GM12878 (cell line): Measurements from ENCODE around the gene ECPAS. TPM values are rescaled to one million over a fixed set of nuclear protein-coding genes. Genes with fewer than 3 reads are reported as not detected.
A peak's percentile ranks its signal among the peaks of the same experiment; 100 is the strongest.

Experiments
- ATAC-seq: fragments of 200-7000 bp; cut with Tn5 transposase; 3 replicates; pipeline ENCODE4 v1.9.1; 2020; ENCODE audit warnings: mild to moderate bottlenecking, moderate library complexity
- BruUV-seq: library from RNA; stranded (reverse); fragments of 400-500 nt; replicated peaks from 2 replicates; lab custom pipeline; 2021; lab: Mats Ljungman, UMichigan
- CTCF ChIA-PET: fragments of 300-600 bp; sonication (Branson Sonifier 250); formaldehyde crosslinking; extraction: SDS; loops from one replicate; lab custom pipeline; 2021; ENCODE audit warnings: inconsistent platforms; lab: Yijun Ruan, JAX
- POLR2A ChIA-PET: fragments of 350-600 bp; formaldehyde crosslinking; extraction: SDS; loops from one replicate; lab custom pipeline; 2021; ENCODE audit warnings: inconsistent platforms; lab: Charles Lee
- RAD21 ChIA-PET: fragments of 300-600 bp; sonication (Branson Sonifier 250); formaldehyde crosslinking; loops from one replicate; lab custom pipeline; 2023; ENCODE audit warnings: antibody characterized with exemption; ENCODE audit not compliant: unreplicated experiment; lab: Charles Lee
- SMC1A ChIA-PET: fragments of 300-600 bp; sonication (Branson Sonifier 250); formaldehyde crosslinking; loops from one replicate; lab custom pipeline; 2023; ENCODE audit not compliant: unreplicated experiment, uncharacterized antibody; lab: Charles Lee
- DNase-seq: peaks from one replicate; pipeline ENCODE4 v3.0.0-alpha.2; 2011; ENCODE audit warnings: low read depth, low spot score
- FAIRE-seq: peaks from 3 replicates; lab custom pipeline; 2011; peaks lifted over from hg19 to GRCh38; lab: Jason Lieb, UNC
- H2AFZ ChIP-seq: 2 replicates; pipeline ENCODE4 v1.6.0; 2011; ENCODE audit warnings: low read depth, low read length, control low read depth; ENCODE audit not compliant: control insufficient read depth
- H3K27ac ChIP-seq: 2 replicates; pipeline ENCODE4 v1.5.1; 2011; ENCODE audit warnings: control low read depth; ENCODE audit not compliant: control insufficient read depth, insufficient read depth
- H3K27me3 ChIP-seq, 2 experiments: replicated peaks in 1 of 2; 2 replicates each; pipeline versions ENCODE4 v1.6.0 to v1.6.1; 2011; ENCODE audit warnings: low read length in 1 of 2; ENCODE audit not compliant: control insufficient read depth in 2 of 2, insufficient read depth in 2 of 2
- H3K36me3 ChIP-seq, 2 experiments: 2 replicates each; pipeline ENCODE4 v1.5.1; 2011; ENCODE audit warnings: low read length in 1 of 2; ENCODE audit not compliant: control insufficient read depth in 2 of 2, insufficient read depth in 2 of 2
- H3K4me1 ChIP-seq: 2 replicates; pipeline ENCODE4 v1.6.1; 2011; ENCODE audit warnings: mild to moderate bottlenecking, low read length, moderate library complexity, mixed read lengths; ENCODE audit not compliant: control insufficient read depth, insufficient read depth
- H3K4me2 ChIP-seq: 2 replicates; pipeline ENCODE4 v1.6.0; 2011; ENCODE audit warnings: control low read depth; ENCODE audit not compliant: control insufficient read depth, insufficient read depth
- H3K4me3 ChIP-seq: fragments of 200-600 bp; sonication (generic); 2 replicates; pipeline ENCODE4 v1.5.1; 2016
- H3K79me2 ChIP-seq: 2 replicates; pipeline ENCODE4 v1.6.0; 2011; ENCODE audit warnings: low read length; ENCODE audit not compliant: control insufficient read depth, insufficient read depth
- H3K9ac ChIP-seq: 2 replicates; pipeline ENCODE4 v1.8.0; 2011; ENCODE audit warnings: low read length, control low read depth, mixed read lengths; ENCODE audit not compliant: control insufficient read depth, insufficient read depth
- H3K9me3 ChIP-seq: replicated peaks from 3 replicates; pipeline ENCODE4 v1.5.1; 2011; ENCODE audit warnings: mild to moderate bottlenecking, low read length; ENCODE audit not compliant: control insufficient read depth, insufficient read depth
- H4K20me1 ChIP-seq: 2 replicates; pipeline ENCODE4 v1.6.0; 2011; ENCODE audit not compliant: control insufficient read depth, insufficient read depth
- ASH2L ChIP-seq: fragments of 300-600, 200-600 bp; sonication (generic); IDR thresholded peaks from 2 replicates; pipeline ENCODE4 v1.6.1; 2017; ENCODE audit warnings: low read depth, mild to moderate bottlenecking, borderline replicate concordance
- CBFB ChIP-seq: IDR thresholded peaks from 2 replicates; pipeline ENCODE4 v1.6.1; 2016; ENCODE audit warnings: antibody characterized with exemption, low read depth
- CBX5 ChIP-seq: sonication (generic); IDR thresholded peaks from 2 replicates; pipeline ENCODE4 v1.6.1; 2016; ENCODE audit warnings: low read depth, moderate library complexity, mild to moderate bottlenecking, inconsistent platforms
- ETV6 ChIP-seq, 2 experiments: fragments of 450-650 bp in 1 of 2; IDR thresholded peaks in 1 of 2; conservative IDR thresholded peaks in 1 of 2; 2 replicates each; pipeline ENCODE4 v1.6.1; 2014; ENCODE audit warnings: antibody characterized with exemption in 1 of 2, borderline replicate concordance in 1 of 2, low read depth in 1 of 2, mild to moderate bottlenecking in 1 of 2, moderate library complexity in 1 of 2
- FOXK2 ChIP-seq: fragments of 450-650 bp; IDR thresholded peaks from 2 replicates; pipeline ENCODE4 v1.6.1; 2017; ENCODE audit warnings: mild to moderate bottlenecking, moderate library complexity
- MTA2 ChIP-seq: fragments of 450-650 bp; IDR thresholded peaks from 2 replicates; pipeline ENCODE4 v1.6.1; 2016; ENCODE audit warnings: low read depth, mild to moderate bottlenecking, moderate library complexity
- NR2F1 ChIP-seq: fragments of 450-650 bp; conservative IDR thresholded peaks from 2 replicates; pipeline ENCODE4 v1.6.1; 2017; ENCODE audit warnings: mild to moderate bottlenecking
- PML ChIP-seq: IDR thresholded peaks from 2 replicates; pipeline ENCODE4 v1.6.1; 2012; ENCODE audit warnings: low read length, inconsistent platforms
- POU2F2 ChIP-seq: IDR thresholded peaks from 3 replicates; pipeline ENCODE4 v1.6.1; 2011; ENCODE audit warnings: low read depth, mild to moderate bottlenecking, low read length, borderline replicate concordance
- SKIL ChIP-seq: fragments of 450-650 bp; IDR thresholded peaks from 2 replicates; pipeline ENCODE4 v1.6.1; 2017; ENCODE audit warnings: mild to moderate bottlenecking, low read depth, inconsistent platforms; ENCODE audit not compliant: poor library complexity, severe bottlenecking
- TAF1 ChIP-seq: IDR thresholded peaks from 2 replicates; pipeline ENCODE4 v1.6.1; 2011; ENCODE audit warnings: mild to moderate bottlenecking, low read depth, low read length, borderline replicate concordance
- ZBTB33 ChIP-seq: fragments of 450-650 bp; IDR thresholded peaks from 2 replicates; pipeline ENCODE4 v1.6.1; 2017; ENCODE audit warnings: mild to moderate bottlenecking
- ZNF274 ChIP-seq: IDR thresholded peaks from one replicate; pipeline ENCODE4 v1.8.0; 2011; ENCODE audit not compliant: insufficient read length, insufficient read depth
- ZNF384 ChIP-seq: IDR thresholded peaks from 2 replicates; pipeline ENCODE4 v1.6.1; 2012; ENCODE audit warnings: low read depth, mild to moderate bottlenecking, low read length, improper control_type of control experiment, borderline replicate concordance
- ZZZ3 ChIP-seq: IDR thresholded peaks from 2 replicates; pipeline ENCODE4 v1.6.1; 2011; ENCODE audit warnings: low read depth; ENCODE audit not compliant: control insufficient read depth, insufficient read length
- WGBS: methylation state at CpG from one replicate; pipeline ENCODE4 v1.1.6; 2016; ENCODE audit warnings: low lambda C conversion rate; ENCODE audit not compliant: insufficient replicate concordance, insufficient coverage; ENCODE audit errors: missing lambda C conversion rate; 5-methylcytosine and 5-hydroxymethylcytosine counted together
- in situ Hi-C: fragments of 300-500 bp; cut with MboI; formaldehyde crosslinking; loops from 9 replicates; pipeline ENCODE4 v1.14.3; 2018; ENCODE audit warnings: mixed read lengths
- intact Hi-C: fragments of 100-400 bp; cut with micrococcal nuclease; formaldehyde crosslinking; loops from one replicate; pipeline ENCODE4 v1.14.2; 2022; ENCODE audit not compliant: unreplicated experiment
- polyA plus RNA-seq, 11 experiments: library from polyadenylated mRNA; depleted of rRNA in 4 of 11; unstranded in 6 of 11; stranded (reverse) in 5 of 11; fragments of >200 nt; fragmentation: Nextera tagmentation in 4 of 11; fragmentation: Illumina TruSeq in 1 of 11; extraction: Ambion mirVana in 4 of 11; extraction: Trizol in 1 of 11; gene quantifications; 1 replicate in 1 of 11; 2 replicates in 10 of 11; pipeline versions ENCODE4 v1.2.1 to v1.2.3, GENCODE V29; 2011 to 2016; ENCODE audit warnings: inconsistent platforms in 2 of 11, missing spikeins in 2 of 11, low read depth in 1 of 11
- total RNA-seq, 4 experiments: library from RNA; depleted of rRNA in 3 of 4; stranded (reverse); fragments of >200 nt in 3 of 4; fragmentation: Illumina TruSeq in 1 of 4; extraction: Trizol in 1 of 4; gene quantifications; 2 replicates each; pipeline versions ENCODE4 v1.2.1 to v1.2.3, GENCODE V29; 2013 to 2021
- TF ChIP-seq, protein P1 (sequence below): IDR thresholded peaks from 2 replicates; pipeline ENCODE4 v1.6.1; 2011; ENCODE audit warnings: borderline replicate concordance, low read depth, mild to moderate bottlenecking, moderate library complexity, low read length; ENCODE audit not compliant: insufficient read depth, poor library complexity, severe bottlenecking

ECPAS gene
- total and polyA plus RNA-seq, 10 of the 15 experiments (the other 5 are each of a cell fraction or from before 2014, with no cell fraction given) = 11.2 to 69.8 (median 50.1) TPM

- TF ChIP-seq ZBTB33 (no peak), FOXK2 (no peak), ASH2L (no peak), POU2F2 (no peak), ZZZ3 (no peak)
These were observed 117.2 kb downstream of the ECPAS start (continued) for GRCh38 chr9:111366978-111367377.

DNA sequence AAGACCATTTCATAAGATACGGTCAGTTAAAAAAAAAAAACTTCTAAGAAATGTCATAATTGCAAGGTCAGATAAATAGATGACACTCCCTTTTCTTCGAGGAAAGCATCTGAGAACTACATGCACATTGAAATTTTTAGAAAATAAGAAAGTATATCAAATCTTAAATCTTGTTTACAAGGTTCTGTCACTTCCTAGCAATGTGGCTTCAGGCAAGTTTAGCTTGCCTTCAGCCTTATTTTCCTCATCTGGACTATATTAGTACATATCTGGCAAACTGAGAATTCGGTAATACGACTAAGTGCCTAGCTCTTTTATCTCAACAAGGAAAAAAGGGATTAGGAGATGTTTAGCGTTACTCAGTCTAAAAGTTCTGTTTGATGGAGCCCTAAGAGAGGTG lies 121.7 kb downstream of the ECPAS start:
- H3K36me3 ChIP-seq = peaks cover 4 to 15% of the 10 kb centered on the region in 2 experiments

More for the DNA sequence above, 121.7 kb downstream of the ECPAS start:
- ATAC-seq (no peak), DNase-seq (no peak), FAIRE-seq (no peak)
- ChIA-PET POLR2A (no interaction called here), SMC1A (interaction anchor here (0.8 to 2.0 kb wide), 3 partner anchors 10 to 13 kb away, joined by 3 to 10 read pairs (median 3); no protein-coding TSS in a partner anchor), RAD21 (no interaction called here), CTCF (interaction anchor here (1.2 kb wide), 1 partner anchor 739 kb away, joined by 3 read pairs; no protein-coding TSS in a partner anchor)
- in situ Hi-C loops = no loop called here
- Histone ChIP-seq H4K20me1 (no peaks in the 10 kb centered on the region), H3K4me2 (no peak overlapping the region), H2AFZ (no peak overlapping the region), H3K9me3 (no peaks in the 10 kb centered on the region), H3K4me3 (no peak overlapping the region), H3K9ac (no peak overlapping the region), H3K79me2 (no peaks in the 10 kb centered on the region), H3K27me3 (no peaks in the 10 kb centered on the region), H3K27ac (no peak overlapping the region), H3K4me1 (no peaks in the 10 kb centered on the region)
- TSS peak; percentile 27 for BruUV-seq
- 98% methylated on average over 5 of the region's 5 CpGs for WGBS
- intact Hi-C loops = no loop called here
- TF ChIP-seq, protein P1, sequence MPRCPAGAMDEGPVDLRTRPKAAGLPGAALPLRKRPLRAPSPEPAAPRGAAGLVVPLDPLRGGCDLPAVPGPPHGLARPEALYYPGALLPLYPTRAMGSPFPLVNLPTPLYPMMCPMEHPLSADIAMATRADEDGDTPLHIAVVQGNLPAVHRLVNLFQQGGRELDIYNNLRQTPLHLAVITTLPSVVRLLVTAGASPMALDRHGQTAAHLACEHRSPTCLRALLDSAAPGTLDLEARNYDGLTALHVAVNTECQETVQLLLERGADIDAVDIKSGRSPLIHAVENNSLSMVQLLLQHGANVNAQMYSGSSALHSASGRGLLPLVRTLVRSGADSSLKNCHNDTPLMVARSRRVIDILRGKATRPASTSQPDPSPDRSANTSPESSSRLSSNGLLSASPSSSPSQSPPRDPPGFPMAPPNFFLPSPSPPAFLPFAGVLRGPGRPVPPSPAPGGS = no peak
- no peak for TF ChIP-seq CBFB
- no peak for TF ChIP-seq NR2F1
- no peak for TF ChIP-seq TAF1
- TF ChIP-seq PML = no peak
- TF ChIP-seq CBX5 = no peak
- no peak for TF ChIP-seq ETV6 (conservative IDR thresholded peaks at IDR 0.05 in 1 of 2, IDR thresholded peaks at IDR 0.05 in 1 of 2; ENCODE audit: borderline replicate concordance in 1 of 2, low read depth in 1 of 2)
- no peak for TF ChIP-seq MTA2
- TF ChIP-seq ZNF384 = no peak
- TF ChIP-seq ZNF274 = no peak
- TF ChIP-seq SKIL = no peak
